Esophagus (tissue), 2 donors: ENCODE results near the gene SLC7A10. TPM values are rescaled to one million over a fixed set of nuclear protein-coding genes. Genes with fewer than 3 reads are reported as not detected.

ENCODE experiments used
- H3K27ac ChIP-seq, 2 donors: one replicate each; pipeline ENCODE4 v1.5.1; 2013; ENCODE audit warnings: low read depth in 2 of 2, mild to moderate bottlenecking in 2 of 2, inconsistent platforms in 1 of 2, low read length in 1 of 2, moderate library complexity in 1 of 2
- H3K27me3 ChIP-seq, 2 donors: one replicate each; pipeline ENCODE4 v1.6.1; 2013; ENCODE audit warnings: low read length in 2 of 2, control low read depth in 1 of 2, mild to moderate bottlenecking in 1 of 2; ENCODE audit not compliant: insufficient read depth in 2 of 2, control insufficient read depth in 1 of 2
- H3K36me3 ChIP-seq, 2 donors: one replicate each; pipeline ENCODE4 v1.6.1; 2013; ENCODE audit warnings: low read length in 1 of 2; ENCODE audit not compliant: control insufficient read depth in 2 of 2, insufficient read depth in 2 of 2
- H3K4me1 ChIP-seq, 2 donors: one replicate each; pipeline ENCODE4 v1.6.1; 2013; ENCODE audit warnings: low read length in 1 of 2; ENCODE audit not compliant: control insufficient read depth in 2 of 2, insufficient read depth in 2 of 2
- H3K4me3 ChIP-seq, 2 donors: one replicate each; pipeline ENCODE4 v1.5.1; 2013; ENCODE audit warnings: low read length in 2 of 2, mild to moderate bottlenecking in 2 of 2, low read depth in 1 of 2, moderate library complexity in 1 of 2
- H3K9me3 ChIP-seq, 2 donors: one replicate each; pipeline ENCODE4 v1.6.1; 2013; ENCODE audit warnings: mild to moderate bottlenecking in 2 of 2, low read depth in 1 of 2, low read length in 1 of 2, moderate library complexity in 1 of 2; ENCODE audit not compliant: control insufficient read depth in 2 of 2, insufficient read depth in 1 of 2
- WGBS, 2 donors: extraction: QIAGEN DNeasy Blood & Tissue Kit; methylation state at CpG; one replicate each; pipeline ENCODE4 v1.1.7; 2013; 5-methylcytosine and 5-hydroxymethylcytosine counted together
- polyA plus RNA-seq, 2 donors: library from polyadenylated mRNA; stranded (reverse); fragments of 200-250 nt; gene quantifications; one replicate each; pipeline ENCODE4 v1.2.3, GENCODE V29; 2013
- donor health status: healthy with polysubstance abuse.
- donor health status: Bipolar disorder and iron deficiency.

SLC7A10 gene
- polyA plus RNA-seq, 2 donors, result 0.04 TPM; not detected in 1

GRCh38 chr19:33248553-33248953 lies 22.9 kb upstream of the SLC7A10 start:
- 75% methylated on average over 11 of the region's 11 CpGs for WGBS, 2 donors
- no peak overlapping the region for H3K27ac ChIP-seq
- peaks cover 0 to 2% of the 10 kb centered on the region in 2 donors for H3K4me1 ChIP-seq
- no peaks in the 10 kb centered on the region for H3K27me3 ChIP-seq
- H3K4me3 ChIP-seq, result no peak overlapping the region
- no peaks in the 10 kb centered on the region for H3K36me3 ChIP-seq
- peaks cover 0 to 6% of the 10 kb centered on the region in 2 donors for H3K9me3 ChIP-seq

- WGBS, 2 donors, result 87 to 93% methylated on average over 8 of the region's 8 CpGs
- H3K4me1 ChIP-seq, result peaks cover 0 to 1% of the 10 kb centered on the region in 2 donors
- peaks cover 0 to 6% of the 10 kb centered on the region in 2 donors for H3K9me3 ChIP-seq
- H3K27me3 ChIP-seq, result no peaks in the 10 kb centered on the region
- H3K36me3 ChIP-seq, result no peaks in the 10 kb centered on the region
- H3K27ac ChIP-seq, result no peak overlapping the region
- H3K4me3 ChIP-seq, result no peak overlapping the region
These were observed 22.5 kb upstream of the SLC7A10 start for GRCh38 chr19:33248104-33248503.

- Histone ChIP-seq H3K36me3 (no peaks in the 10 kb centered on the region), H3K27me3 (no peaks in the 10 kb centered on the region), H3K4me1 (no peaks in the 10 kb centered on the region), H3K27ac (no peak overlapping the region), H3K9me3 (peaks cover 0 to 6% of the 10 kb centered on the region in 2 donors), H3K4me3 (no peak overlapping the region)
- 95 to 100% methylated on average over 1 of the region's 1 CpG for WGBS, 2 donors
These were observed 21.8 kb upstream of the SLC7A10 start for GRCh38 chr19:33247441-33247819.

GRCh38 chr19:33246709-33247440 lies 21.2 kb upstream of the SLC7A10 start:
- H3K9me3 ChIP-seq, result peaks cover 0 to 6% of the 10 kb centered on the region in 2 donors
- no peaks in the 10 kb centered on the region for H3K36me3 ChIP-seq
- no peaks in the 10 kb centered on the region for H3K4me1 ChIP-seq
- 70 to 72% methylated on average over 7 of the region's 7 CpGs for WGBS, 2 donors
- H3K4me3 ChIP-seq, result no peak overlapping the region
- H3K27ac ChIP-seq, result no peak overlapping the region
- no peaks in the 10 kb centered on the region for H3K27me3 ChIP-seq

- H3K36me3 ChIP-seq, result no peaks in the 10 kb centered on the region
- H3K4me1 ChIP-seq, result peaks cover 0 to 4% of the 10 kb centered on the region in 2 donors
- no peak overlapping the region for H3K27ac ChIP-seq
- H3K4me3 ChIP-seq, result no peak overlapping the region
- H3K27me3 ChIP-seq, result no peaks in the 10 kb centered on the region
- peaks cover 0 to 6% of the 10 kb centered on the region in 2 donors for H3K9me3 ChIP-seq
- WGBS, 2 donors, result 67 to 75% methylated on average over 7 of the region's 7 CpGs
These were observed 20.5 kb upstream of the SLC7A10 start for GRCh38 chr19:33245948-33246708.

GRCh38 chr19:33242911-33243310 lies 17.3 kb upstream of the SLC7A10 start:
- WGBS, 2 donors, result 71 to 75% methylated on average over 6 of the region's 6 CpGs

GRCh38 chr19:33242131-33242530 lies 16.5 kb upstream of the SLC7A10 start:
- H3K36me3 ChIP-seq, result no peaks in the 10 kb centered on the region
- WGBS, 2 donors, result 67 to 73% methylated on average over 10 of the region's 10 CpGs
- H3K4me1 ChIP-seq, result peaks cover 0 to 6% of the 10 kb centered on the region in 2 donors
- no peak overlapping the region for H3K27ac ChIP-seq
- peaks cover 0 to 4% of the 10 kb centered on the region in 2 donors for H3K9me3 ChIP-seq
- no peak overlapping the region for H3K4me3 ChIP-seq
- H3K27me3 ChIP-seq, result no peaks in the 10 kb centered on the region

More at GRCh38 chr19:33242911-33243310, 17.3 kb upstream of the SLC7A10 start:
- Histone ChIP-seq H3K27me3 (no peaks in the 10 kb centered on the region), H3K4me3 (no peak overlapping the region), H3K4me1 (peaks cover 0 to 6% of the 10 kb centered on the region in 2 donors), H3K9me3 (peaks cover 0 to 4% of the 10 kb centered on the region in 2 donors), H3K36me3 (no peaks in the 10 kb centered on the region), H3K27ac (no peak overlapping the region)

- no peaks in the 10 kb centered on the region for H3K27me3 ChIP-seq
- no peak overlapping the region for H3K4me3 ChIP-seq
- H3K4me1 ChIP-seq, result peaks cover 0 to 6% of the 10 kb centered on the region in 2 donors
- 8 to 11% methylated on average over 21 to 22 of the region's 22 CpGs for WGBS, 2 donors
- H3K27ac ChIP-seq, result no peak overlapping the region
- peaks cover 0 to 4% of the 10 kb centered on the region in 2 donors for H3K9me3 ChIP-seq
- H3K36me3 ChIP-seq, result no peaks in the 10 kb centered on the region
These were observed 16.0 kb upstream of the SLC7A10 start for GRCh38 chr19:33241530-33242101.

GRCh38 chr19:33241091-33241529 lies 15.5 kb upstream of the SLC7A10 start:
- no peak overlapping the region for H3K27ac ChIP-seq
- no peak overlapping the region for H3K4me3 ChIP-seq
- no peaks in the 10 kb centered on the region for H3K27me3 ChIP-seq
- WGBS, 2 donors, result 52 to 60% methylated on average over 11 of the region's 11 CpGs
- no peaks in the 10 kb centered on the region for H3K36me3 ChIP-seq
- peaks cover 0 to 6% of the 10 kb centered on the region in 2 donors for H3K4me1 ChIP-seq
- H3K9me3 ChIP-seq, result peaks cover 0 to 3% of the 10 kb centered on the region in 2 donors
